CD4-positive, alpha-beta T cell treated with Interleukin-4 for 1 hour (primary cell): ENCODE data around the gene ZNF155.

Experiments used
- DNase-seq, 2 donors: peaks; one replicate each; pipeline ENCODE4 v3.0.0-alpha.2; 2020 to 2022

Gene ZNF155

GRCh38 chr19:44005973-44006372 is 22.0 kb downstream of the ZNF155 start:
- no peak for DNase-seq

GRCh38 chr19:44007473-44007872 is 23.5 kb downstream of the ZNF155 start:
- DNase-seq = no peak

- DNase-seq = no peak
Measured at GRCh38 chr19:44010468-44010867, 26.5 kb downstream of the ZNF155 start.

- DNase-seq = no peak
Measured at GRCh38 chr19:44019498-44019897, 35.5 kb downstream of the ZNF155 start.

- DNase-seq = no peak
Measured at GRCh38 chr19:44021221-44021620, 37.2 kb downstream of the ZNF155 start.

GRCh38 chr19:44024900-44025216 is 40.9 kb downstream of the ZNF155 start:
- DNase-seq = no peak

GRCh38 chr19:44025217-44025936 is 41.4 kb downstream of the ZNF155 start, which contains the start of gene ZNF222:
Gene ZNF222, plus strand, starts transcription at chr19:44025379. Its CDS starts 58 bp downstream, at chr19:44025437.
- DNase-seq = peak; percentile 86 to 87

GRCh38 chr19:44026622-44027021 is 42.6 kb downstream of the ZNF155 start:
- DNase-seq = no peak

- no peak for DNase-seq
Measured at GRCh38 chr19:44032001-44032610, 48.1 kb downstream of the ZNF155 start.

GRCh38 chr19:44042147-44042546 is 58.2 kb downstream of the ZNF155 start:
- no peak for DNase-seq
